ENCODE data around the gene MEIS3.
"Not testable (repeated sequence)": the region's sequence is repeated elsewhere in the genome, so short reads cannot be mapped to it uniquely, and the experiment has no call there.

MEIS3 gene

GRCh38 chr19:47374876-47375693 is 44.2 kb downstream of the MEIS3 start:
- H3K4me1 Mint-ChIP-seq (ENCODE audit: low read depth) = no peaks in the 10 kb centered on the region
- H3K4me3 Mint-ChIP-seq = no peak overlapping the region
- H3K36me3 Mint-ChIP-seq = no peaks in the 10 kb centered on the region
- no peak overlapping the region for H3K27ac Mint-ChIP-seq
- H3K27me3 Mint-ChIP-seq = no peaks in the 10 kb centered on the region
- no peaks in the 10 kb centered on the region for H3K9me3 Mint-ChIP-seq (ENCODE audit: low read depth)

GRCh38 chr19:47373246-47374240 is 45.8 kb downstream of the MEIS3 start:
- peaks cover 3% of the 10 kb centered on the region for H3K36me3 Mint-ChIP-seq
- no peaks in the 10 kb centered on the region for H3K9me3 Mint-ChIP-seq (ENCODE audit: low read depth)
- no peaks in the 10 kb centered on the region for H3K27me3 Mint-ChIP-seq
- no peak overlapping the region for H3K4me3 Mint-ChIP-seq
- no peak overlapping the region for H3K27ac Mint-ChIP-seq
- no peaks in the 10 kb centered on the region for H3K4me1 Mint-ChIP-seq (ENCODE audit: low read depth)

- Mint-ChIP-seq H3K36me3 (peaks cover 3% of the 10 kb centered on the region), H3K4me3 (no peak overlapping the region), H3K27ac (no peak overlapping the region), H3K27me3 (no peaks in the 10 kb centered on the region), H3K4me1 (ENCODE audit: low read depth) (no peaks in the 10 kb centered on the region), H3K9me3 (ENCODE audit: low read depth) (no peaks in the 10 kb centered on the region)
These were observed 46.7 kb downstream of the MEIS3 start for GRCh38 chr19:47372603-47373002.

- no peaks in the 10 kb centered on the region for H3K4me1 Mint-ChIP-seq (ENCODE audit: low read depth)
- no peak overlapping the region for H3K4me3 Mint-ChIP-seq
- no peaks in the 10 kb centered on the region for H3K27me3 Mint-ChIP-seq
- peaks cover 5% of the 10 kb centered on the region for H3K36me3 Mint-ChIP-seq
- no peaks in the 10 kb centered on the region for H3K9me3 Mint-ChIP-seq (ENCODE audit: low read depth)
- no peak overlapping the region for H3K27ac Mint-ChIP-seq
These were observed 48.1 kb downstream of the MEIS3 start for GRCh38 chr19:47371261-47371660.

- Mint-ChIP-seq H3K27me3 (no peaks in the 10 kb centered on the region), H3K27ac (no peak overlapping the region), H3K4me3 (no peak overlapping the region), H3K36me3 (peaks cover 5% of the 10 kb centered on the region), H3K9me3 (ENCODE audit: low read depth) (no peaks in the 10 kb centered on the region), H3K4me1 (ENCODE audit: low read depth) (no peaks in the 10 kb centered on the region)
These were observed 49.2 kb downstream of the MEIS3 start for GRCh38 chr19:47370045-47370611.

- H3K36me3 Mint-ChIP-seq; H3K4me3 Mint-ChIP-seq; H3K27ac Mint-ChIP-seq; H3K4me1 Mint-ChIP-seq (ENCODE audit: low read depth); H3K27me3 Mint-ChIP-seq; H3K9me3 Mint-ChIP-seq (ENCODE audit: low read depth): not testable (repeated sequence)
These were observed 53.9 kb downstream of the MEIS3 start for GRCh38 chr19:47365455-47365854.

GRCh38 chr19:47363758-47364531 is 55.4 kb downstream of the MEIS3 start:
- H3K27me3 Mint-ChIP-seq = no peaks in the 10 kb centered on the region
- no peak overlapping the region for H3K4me3 Mint-ChIP-seq
- no peak overlapping the region for H3K27ac Mint-ChIP-seq
- H3K36me3 Mint-ChIP-seq = peaks cover 9% of the 10 kb centered on the region
- no peaks in the 10 kb centered on the region for H3K9me3 Mint-ChIP-seq (ENCODE audit: low read depth)
- no peaks in the 10 kb centered on the region for H3K4me1 Mint-ChIP-seq (ENCODE audit: low read depth)

GRCh38 chr19:47362321-47362720 is 57.0 kb downstream of the MEIS3 start:
- Mint-ChIP-seq H3K27me3 (no peaks in the 10 kb centered on the region), H3K9me3 (ENCODE audit: low read depth) (no peaks in the 10 kb centered on the region), H3K36me3 (peaks cover 10% of the 10 kb centered on the region), H3K27ac (no peak overlapping the region), H3K4me1 (ENCODE audit: low read depth) (no peaks in the 10 kb centered on the region), H3K4me3 (no peak overlapping the region)

- Mint-ChIP-seq H3K4me3 (no peak overlapping the region), H3K36me3 (peaks cover 14% of the 10 kb centered on the region), H3K27ac (no peak overlapping the region), H3K4me1 (ENCODE audit: low read depth) (peaks cover 8% of the 10 kb centered on the region), H3K9me3 (ENCODE audit: low read depth) (no peaks in the 10 kb centered on the region), H3K27me3 (no peaks in the 10 kb centered on the region)
These were observed 60.4 kb downstream of the MEIS3 start for GRCh38 chr19:47358936-47359335.

- Mint-ChIP-seq H3K36me3 (peaks cover 14% of the 10 kb centered on the region), H3K4me1 (ENCODE audit: low read depth) (peaks cover 8% of the 10 kb centered on the region), H3K27me3 (no peaks in the 10 kb centered on the region)
These were observed 61.3 kb downstream of the MEIS3 start for GRCh38 chr19:47357788-47358680.

GRCh38 chr19:47356900-47357299 is 62.4 kb downstream of the MEIS3 start:
- Mint-ChIP-seq H3K4me3 (no peak overlapping the region), H3K9me3 (ENCODE audit: low read depth) (no peaks in the 10 kb centered on the region), H3K4me1 (ENCODE audit: low read depth) (peaks cover 18% of the 10 kb centered on the region), H3K27ac (no peak overlapping the region), H3K36me3 (peaks cover 16% of the 10 kb centered on the region), H3K27me3 (no peaks in the 10 kb centered on the region)

More at GRCh38 chr19:47357788-47358680, 61.3 kb downstream of the MEIS3 start:
- H3K9me3 Mint-ChIP-seq (ENCODE audit: low read depth) = no peaks in the 10 kb centered on the region
- no peak overlapping the region for H3K4me3 Mint-ChIP-seq
- no peak overlapping the region for H3K27ac Mint-ChIP-seq

GRCh38 chr19:47353307-47353712 is 66.0 kb downstream of the MEIS3 start:
- peaks cover 48% of the 10 kb centered on the region for H3K4me1 Mint-ChIP-seq (ENCODE audit: low read depth)
- H3K4me3 Mint-ChIP-seq = no peak overlapping the region
- no peak overlapping the region for H3K27ac Mint-ChIP-seq
- no peaks in the 10 kb centered on the region for H3K27me3 Mint-ChIP-seq
- no peaks in the 10 kb centered on the region for H3K9me3 Mint-ChIP-seq (ENCODE audit: low read depth)
- peaks cover 16% of the 10 kb centered on the region for H3K36me3 Mint-ChIP-seq
